NCI-H2196 treated with DMSO at 0.1 percent for 48 hours (cell line): Measurements from ENCODE around the gene SLAMF7.

ENCODE experiments used
- DNase-seq: peaks from one replicate; lab custom pipeline; 2025; ENCODE audit not compliant: unreplicated experiment; lab: John Stamatoyannopoulos, UW

The SLAMF7 gene

GRCh38 chr1:160799641-160800040, 60.6 kb downstream of the SLAMF7 start:
- DNase-seq, result no peak

- no peak for DNase-seq
Measured at GRCh38 chr1:160800142-160800541, 61.1 kb downstream of the SLAMF7 start.

GRCh38 chr1:160800645-160801408, 61.8 kb downstream of the SLAMF7 start:
- no peak for DNase-seq

- no peak for DNase-seq
Measured at GRCh38 chr1:160801836-160802580, 63.0 kb downstream of the SLAMF7 start.
